GM19455 (cell line): ENCODE measurements around the gene TBC1D24.
A peak's percentile ranks its signal among the peaks of the same experiment; 100 is the strongest.
"Not testable (repeated sequence)": the region's sequence is repeated elsewhere in the genome, so short reads cannot be mapped to it uniquely, and the experiment has no call there.

ENCODE experiments used
- ATAC-seq: cut with Tn5 transposase; IDR thresholded peaks from one replicate; pipeline ENCODE4 v1.9.1; 2021; ENCODE audit not compliant: unreplicated experiment

Gene TBC1D24

GRCh38 chr16:2531371-2531695, 56.4 kb downstream of the TBC1D24 start, which contains the start of gene CEMP1:
TSS of gene CEMP1 (minus strand) at chr16:2531408. CDS start at chr16:2531073, 335 bp downstream.
- ATAC-seq: no peak

DNA sequence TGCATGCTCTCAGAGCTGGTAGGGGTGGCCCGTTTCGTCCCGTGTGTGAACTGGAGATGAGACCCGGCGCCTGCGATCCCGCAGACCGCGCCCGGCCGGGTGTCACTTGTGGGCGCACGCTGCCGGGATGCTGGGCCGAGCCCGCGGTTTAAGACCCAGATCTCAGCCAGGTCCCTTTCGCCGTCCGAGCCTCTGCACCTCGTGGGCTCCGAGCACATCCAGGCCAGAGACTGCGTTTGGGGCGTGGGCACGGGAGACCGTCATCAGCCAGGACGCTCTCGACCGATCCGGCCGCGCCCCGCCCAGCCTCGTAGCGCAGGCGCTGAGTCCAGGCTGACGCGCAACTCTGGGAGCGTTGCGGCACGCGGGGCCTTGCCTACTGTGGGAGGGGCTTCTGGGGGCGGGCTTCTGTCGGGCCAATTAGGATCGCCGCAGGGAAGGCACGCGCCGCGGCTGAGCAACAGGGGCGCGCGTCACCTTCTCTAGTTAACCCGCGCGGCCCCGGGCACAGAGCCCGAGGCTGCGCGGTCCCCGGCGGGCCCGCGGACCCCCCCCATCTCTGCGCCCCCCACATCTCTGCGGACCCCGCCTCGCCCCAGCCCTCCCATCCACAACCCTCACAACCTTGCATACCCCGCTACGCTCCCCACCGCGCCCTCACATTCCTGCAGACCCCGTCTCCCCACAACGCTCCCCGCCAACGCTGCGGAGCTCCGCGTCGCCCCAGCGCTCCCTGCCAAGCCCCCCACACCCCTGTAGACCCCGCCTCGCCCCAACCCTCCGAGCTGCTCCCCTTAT, 57.0 kb downstream of the TBC1D24 start:
- ATAC-seq: peak; percentile 81

DNA sequence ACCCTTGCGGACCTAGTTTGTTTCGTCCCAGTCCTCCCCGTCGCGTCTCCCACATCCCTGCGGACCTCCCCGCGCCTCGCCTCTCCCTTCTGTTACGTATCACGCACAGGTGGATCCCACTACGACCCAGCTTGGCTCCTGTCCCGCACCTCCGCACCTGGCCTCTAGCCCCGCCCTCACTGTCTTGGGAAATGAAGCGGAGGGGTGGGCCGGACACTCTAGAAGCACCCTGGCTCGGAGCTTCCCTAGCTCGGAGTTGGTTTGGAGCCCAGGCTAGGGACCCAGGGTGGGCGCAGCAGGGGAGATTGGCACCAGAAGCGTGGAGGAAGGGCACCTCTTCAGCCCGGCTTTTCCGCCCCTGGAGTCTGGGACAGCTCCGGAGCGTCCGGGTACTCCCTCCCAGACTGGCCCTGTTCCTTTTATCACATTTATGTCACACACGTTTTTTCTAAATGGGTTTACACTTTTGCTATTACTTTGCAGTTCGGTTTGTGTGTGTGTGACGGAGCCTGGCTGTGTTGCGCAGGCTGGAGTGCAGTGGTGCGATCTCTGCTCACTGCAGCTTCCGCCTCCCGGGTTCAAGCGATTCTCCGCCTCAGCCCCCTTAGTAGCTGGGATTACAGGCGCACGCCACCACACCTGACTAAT, 57.7 kb downstream of the TBC1D24 start:
- no peak for ATAC-seq

DNA sequence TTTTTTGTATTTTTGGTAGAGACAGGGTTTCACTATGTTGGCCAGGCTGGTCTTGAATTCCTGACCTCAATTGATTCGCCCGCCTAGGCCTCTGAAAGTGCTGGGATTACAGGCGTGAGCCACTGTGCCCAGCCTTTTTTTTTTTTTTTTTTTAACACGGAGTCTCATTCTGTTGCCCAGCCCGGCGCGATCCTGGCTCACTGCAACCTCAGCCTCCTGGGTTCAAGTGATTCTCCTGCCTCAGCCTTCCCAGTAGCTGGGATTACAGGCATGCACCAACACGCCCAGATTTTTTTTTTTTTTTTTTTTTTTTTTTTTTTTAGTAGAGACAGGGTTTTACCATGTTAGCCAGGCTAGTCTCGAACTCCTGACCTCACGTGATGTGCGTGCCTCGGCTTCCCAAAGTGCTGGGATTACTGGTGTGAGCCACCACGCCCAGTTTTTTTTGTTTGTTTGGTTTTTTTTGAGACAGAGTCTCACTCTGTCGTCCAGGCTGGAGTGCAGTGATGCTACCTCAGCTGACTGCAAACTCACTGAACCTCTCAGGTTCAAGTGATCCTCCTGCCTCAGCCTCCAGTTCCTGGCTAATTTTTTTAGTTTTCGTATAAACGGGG, 58.3 kb downstream of the TBC1D24 start:
- not testable (repeated sequence) for ATAC-seq

GRCh38 chr16:2533912-2534311, 59.0 kb downstream of the TBC1D24 start:
- ATAC-seq: no peak

DNA sequence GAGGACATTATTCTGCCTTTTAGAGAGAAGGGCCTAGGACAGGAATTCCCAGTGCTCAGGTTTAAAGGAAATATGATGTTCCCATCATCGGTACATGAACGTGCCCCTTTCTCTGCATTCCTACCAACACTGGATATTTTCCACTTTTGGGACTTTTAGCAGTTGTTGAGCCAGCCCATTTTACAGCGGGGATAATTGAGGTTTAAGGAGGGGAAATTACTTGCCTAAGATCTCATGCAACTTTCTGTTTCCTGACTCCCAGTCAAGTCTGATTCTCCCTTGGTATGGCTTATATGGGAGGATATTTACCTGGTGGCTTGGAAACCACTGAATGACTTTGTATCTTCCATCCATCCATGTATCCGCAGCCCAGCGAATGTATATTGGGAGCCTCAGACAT, 59.4 kb downstream of the TBC1D24 start:
- ATAC-seq: not testable (repeated sequence)

GRCh38 chr16:2535625-2536013, 60.7 kb downstream of the TBC1D24 start:
- ATAC-seq: no peak

DNA sequence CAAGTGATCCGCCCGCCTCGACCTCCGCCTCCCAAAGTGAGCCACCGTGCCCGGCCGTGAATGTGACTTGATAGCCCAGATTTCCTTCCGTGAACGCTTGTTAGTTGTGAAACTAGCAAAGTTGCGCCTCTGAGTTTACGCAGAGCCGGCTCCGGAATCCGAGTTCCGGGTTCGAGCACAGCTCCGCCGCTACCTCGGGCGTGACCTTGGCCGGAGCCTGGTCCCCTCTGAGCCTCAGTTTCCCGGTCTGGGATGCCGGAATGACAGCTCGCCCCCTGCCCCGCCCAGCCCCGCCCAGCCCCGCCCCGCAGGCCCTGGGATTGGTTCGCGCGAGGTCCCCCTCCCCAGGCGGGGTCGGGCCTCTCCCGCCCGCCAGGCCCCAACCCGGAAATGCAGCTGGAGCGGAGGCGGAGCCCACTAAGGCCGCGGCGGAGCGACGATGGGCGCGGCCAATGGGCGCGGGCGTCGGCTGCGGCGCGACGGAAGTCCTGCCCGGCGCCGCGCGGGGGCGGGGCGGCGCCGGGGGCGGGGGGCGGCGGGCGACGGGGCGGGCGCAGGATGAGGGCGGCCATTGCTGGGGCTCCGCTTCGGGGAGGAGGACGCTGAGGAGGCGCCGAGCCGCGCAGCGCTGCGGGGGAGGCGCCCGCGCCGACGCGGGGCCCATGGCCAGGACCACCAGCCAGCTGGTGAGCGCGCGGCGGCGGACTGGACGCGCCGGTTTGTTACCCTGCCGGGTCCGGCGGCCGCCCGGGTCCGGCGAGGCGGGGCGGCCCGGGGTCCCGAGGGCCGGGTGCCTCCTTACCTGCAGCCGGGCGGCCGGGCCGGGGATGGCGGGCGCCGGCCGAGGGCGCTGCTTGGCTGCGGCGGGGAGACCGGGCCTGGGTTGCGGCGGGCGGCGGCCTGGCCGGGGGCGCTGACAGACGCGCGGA, 62.8 kb downstream of the TBC1D24 start, which contains the start of gene PDPK1:
PDPK1 (plus strand) TSS at position 571 of the 929 bp plus-strand sequence; CDS start at position 663, 92 bp downstream.
- ATAC-seq: peak; percentile 73

- ATAC-seq: not testable (repeated sequence)
Measured at GRCh38 chr16:2539192-2539844, 64.4 kb downstream of the TBC1D24 start.

DNA sequence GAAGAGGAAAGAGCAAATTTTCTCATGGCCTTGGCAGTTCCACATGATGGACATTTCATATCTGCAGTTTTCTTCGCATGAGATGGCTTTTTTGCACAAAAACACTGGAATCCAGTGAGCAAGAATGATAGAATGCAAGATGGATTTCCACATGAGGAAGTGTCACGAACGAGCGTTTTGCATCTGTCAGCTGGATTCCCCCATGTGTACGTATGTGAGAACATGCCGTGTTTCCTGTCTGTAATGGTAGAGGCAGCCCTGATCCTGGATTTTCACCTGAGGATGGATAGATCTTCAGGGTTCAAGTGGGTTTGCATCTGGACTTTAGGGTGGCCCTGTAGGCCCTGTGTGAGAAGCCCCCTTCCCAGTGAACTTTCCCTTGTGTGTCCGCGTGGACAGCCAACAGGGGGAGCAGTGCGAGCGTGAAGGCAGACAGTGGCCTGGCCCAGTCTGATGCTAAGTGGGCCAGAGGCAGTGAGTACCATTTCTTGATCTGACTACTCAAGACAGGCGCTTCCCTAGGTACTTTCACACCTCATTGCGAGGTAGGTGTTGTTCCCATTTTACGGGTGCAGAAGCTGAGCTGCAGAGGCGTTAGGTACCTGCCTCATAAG, 65.0 kb downstream of the TBC1D24 start:
- not testable (repeated sequence) for ATAC-seq

GRCh38 chr16:2540912-2541311, 66.0 kb downstream of the TBC1D24 start:
- ATAC-seq: not testable (repeated sequence)

GRCh38 chr16:2541409-2541808, 66.5 kb downstream of the TBC1D24 start:
- ATAC-seq: not testable (repeated sequence)

DNA sequence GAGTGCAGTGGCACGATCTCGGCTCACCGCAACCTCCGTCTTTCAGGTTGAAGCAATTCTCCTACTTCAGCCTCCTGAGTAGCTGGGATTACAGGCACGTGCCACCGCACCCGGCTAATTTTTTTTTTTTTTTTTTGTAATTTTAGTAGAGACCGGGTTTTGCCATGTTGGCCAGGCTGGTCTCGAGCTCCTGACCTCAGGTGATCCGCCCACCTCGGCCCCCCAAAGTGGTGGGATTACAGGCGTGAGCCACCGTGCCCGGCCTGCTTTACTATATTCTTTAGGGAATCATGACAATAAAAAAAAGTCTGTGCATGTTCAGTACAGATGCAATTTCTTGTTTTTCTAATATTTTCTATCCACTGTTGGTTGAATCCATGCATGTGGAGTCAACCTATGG, 68.8 kb downstream of the TBC1D24 start:
- not testable (repeated sequence) for ATAC-seq

DNA sequence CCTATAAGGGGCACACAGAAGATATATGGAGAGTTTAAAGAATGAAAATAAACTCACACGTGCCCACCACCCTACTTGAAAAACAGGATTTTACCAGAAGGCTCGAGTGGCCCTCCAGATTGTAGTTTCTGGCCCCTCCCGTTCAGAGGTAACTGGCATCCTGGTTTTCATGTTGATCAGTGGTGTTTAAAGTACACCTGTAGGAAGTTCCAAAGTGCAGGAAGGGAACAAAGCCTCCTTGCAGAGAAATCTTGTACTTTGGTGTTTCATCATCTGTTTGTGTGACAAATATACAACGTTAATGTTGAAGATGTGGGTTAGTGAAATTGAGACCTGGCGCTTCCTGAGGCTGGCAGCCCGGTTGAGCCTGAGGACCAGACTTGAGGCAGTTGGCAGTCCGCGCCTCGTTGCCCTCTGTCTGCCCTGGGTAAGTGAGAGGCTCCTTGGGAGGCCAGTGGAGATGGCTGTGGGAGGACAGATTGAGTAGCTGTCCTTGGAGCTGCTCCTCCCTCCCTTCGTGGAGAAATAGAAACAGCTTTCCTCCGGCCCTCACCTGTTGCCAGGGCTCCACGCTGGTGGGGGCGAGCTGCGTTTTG, 75.5 kb downstream of the TBC1D24 start:
- not testable (repeated sequence) for ATAC-seq

DNA sequence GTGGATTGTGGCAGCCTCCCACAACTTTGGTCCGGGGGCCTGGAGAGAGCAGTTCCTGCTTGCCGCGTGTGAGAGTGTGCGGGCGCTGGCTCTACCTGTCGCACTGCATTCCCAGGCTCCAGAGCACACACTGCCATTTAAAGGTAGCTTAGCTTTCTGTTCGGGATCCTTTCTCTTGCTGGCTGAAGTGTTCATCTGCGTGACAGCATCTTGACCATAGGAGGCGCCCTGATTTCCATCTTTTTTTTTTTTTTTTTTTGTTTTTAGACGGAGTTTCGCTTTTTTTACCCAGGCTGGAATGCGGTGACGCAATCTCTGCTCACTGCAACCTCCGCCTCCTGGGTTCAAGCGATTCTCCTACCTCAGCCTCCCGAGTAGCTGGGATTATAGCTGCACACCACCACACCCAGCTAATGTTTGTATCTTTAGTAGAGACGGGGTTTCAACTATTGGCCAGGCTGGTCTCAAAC, 76.5 kb downstream of the TBC1D24 start:
- ATAC-seq: not testable (repeated sequence)

DNA sequence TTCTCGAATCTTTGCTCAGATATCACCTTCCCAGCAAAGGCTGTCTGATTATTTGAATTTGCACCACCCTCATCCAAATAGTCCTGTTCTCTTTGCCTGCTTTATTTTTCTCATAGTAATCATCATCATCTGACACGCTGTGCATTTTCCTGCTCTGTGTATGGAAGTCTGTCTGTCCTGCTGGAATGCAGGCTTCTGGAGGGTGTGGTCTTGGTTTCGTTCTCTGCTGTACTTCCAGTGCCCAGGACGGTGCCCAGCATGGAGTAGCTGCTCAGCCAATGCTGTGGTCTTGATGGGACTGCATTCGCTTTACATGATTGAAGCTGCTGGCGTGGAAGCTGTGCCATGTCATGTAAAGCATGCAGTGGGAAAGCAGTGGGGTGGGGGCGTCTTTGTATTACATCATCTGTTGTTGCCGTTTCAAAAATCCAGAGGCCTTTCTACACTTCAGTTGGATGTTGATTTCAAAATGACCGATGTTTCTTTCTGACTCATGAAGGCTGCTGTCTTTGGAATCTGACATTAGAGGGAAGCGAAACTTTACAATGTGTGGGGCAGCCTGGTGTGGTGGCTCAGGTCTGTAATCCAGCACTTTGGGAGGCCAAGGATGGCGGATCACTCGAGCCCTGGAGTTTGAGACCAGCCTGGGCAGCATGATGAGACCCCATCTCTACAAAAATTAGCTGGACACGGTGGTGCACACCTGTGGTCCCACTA, 79.9 kb downstream of the TBC1D24 start:
- ATAC-seq: not testable (repeated sequence)
